ENCODE data around the gene PWWP2B. TPM values are rescaled to one million over a fixed set of nuclear protein-coding genes. Genes with fewer than 3 reads are reported as not detected.

The PWWP2B gene
- total RNA-seq, 1 donor from 2014 or later, result 13.3 TPM

Other genes with a start within 250 kb of the PWWP2B start
- gene DPYSL4, start 210.3 kb upstream of the PWWP2B start, total RNA-seq, result 0.31 TPM
- gene STK32C, start 89.2 kb upstream of the PWWP2B start, total RNA-seq, result 11.1 TPM
- gene LRRC27, start 65.0 kb upstream of the PWWP2B start, total RNA-seq, result 12.4 TPM
- 54.3 TPM for gene INPP5A, start 140.6 kb downstream of the PWWP2B start, total RNA-seq

Measured in sciatic nerve (tissue), 1 donor.